Calu3 (cell line): ENCODE measurements around the gene SHTN1. TPM values are rescaled to one million over a fixed set of nuclear protein-coding genes. Genes with fewer than 3 reads are reported as not detected.

Source experiments
- BruUV-seq: library from RNA; stranded (reverse); fragments of 400-500 nt; replicated peaks from 2 replicates; lab custom pipeline; 2021; lab: Mats Ljungman, UMichigan
- CTCF ChIA-PET: fragments of 300-600 bp; sonication (Branson Sonifier 250); formaldehyde crosslinking; loops from one replicate; lab custom pipeline; 2022; ENCODE audit warnings: antibody characterized with exemption; lab: Charles Lee
- DNase-seq: peaks from one replicate; pipeline ENCODE4 v3.0.0; 2022
- H3K27ac Mint-ChIP-seq: one replicate; pipeline ENCODE4 v1.8.0; 2022; ENCODE audit warnings: mixed read lengths; ENCODE audit not compliant: unreplicated experiment
- H3K27me3 Mint-ChIP-seq: one replicate; pipeline ENCODE4 v1.8.0; 2022; ENCODE audit warnings: mixed read lengths; ENCODE audit not compliant: unreplicated experiment
- H3K36me3 Mint-ChIP-seq: one replicate; pipeline ENCODE4 v1.8.0; 2022; ENCODE audit warnings: mild to moderate bottlenecking, moderate library complexity, mixed read lengths; ENCODE audit not compliant: insufficient read depth, unreplicated experiment
- H3K4me1 Mint-ChIP-seq: one replicate; pipeline ENCODE4 v1.8.0; 2022; ENCODE audit warnings: mild to moderate bottlenecking, low read depth, mixed read lengths; ENCODE audit not compliant: unreplicated experiment
- H3K4me3 Mint-ChIP-seq: one replicate; pipeline ENCODE4 v1.8.0; 2022; ENCODE audit warnings: mild to moderate bottlenecking, low read depth, moderate library complexity, mixed read lengths; ENCODE audit not compliant: unreplicated experiment
- H3K9me3 Mint-ChIP-seq: one replicate; pipeline ENCODE4 v1.8.0; 2022; ENCODE audit warnings: low read depth, mixed read lengths; ENCODE audit not compliant: unreplicated experiment
- intact Hi-C: fragments of 100-400 bp; cut with micrococcal nuclease; formaldehyde crosslinking; loops from one replicate; pipeline ENCODE4 v1.10.0; 2022; ENCODE audit not compliant: unreplicated experiment
- total RNA-seq: library from RNA; stranded (reverse); gene quantifications from 2 replicates; pipeline ENCODE4 v1.2.3, GENCODE V29; 2022
- TF ChIP-seq, protein P1 (sequence below): fragments of 200-600 bp; IDR thresholded peaks from one replicate; pipeline ENCODE4 v1.8.0; 2022; ENCODE audit warnings: antibody characterized with exemption; ENCODE audit not compliant: unreplicated experiment

SHTN1 gene
- total RNA-seq, 1 experiment from 2014 or later, result 32.3 TPM

GRCh38 chr10:116912162-116912561 lies 92.8 kb downstream of the SHTN1 start:
- TF ChIP-seq, protein P1, sequence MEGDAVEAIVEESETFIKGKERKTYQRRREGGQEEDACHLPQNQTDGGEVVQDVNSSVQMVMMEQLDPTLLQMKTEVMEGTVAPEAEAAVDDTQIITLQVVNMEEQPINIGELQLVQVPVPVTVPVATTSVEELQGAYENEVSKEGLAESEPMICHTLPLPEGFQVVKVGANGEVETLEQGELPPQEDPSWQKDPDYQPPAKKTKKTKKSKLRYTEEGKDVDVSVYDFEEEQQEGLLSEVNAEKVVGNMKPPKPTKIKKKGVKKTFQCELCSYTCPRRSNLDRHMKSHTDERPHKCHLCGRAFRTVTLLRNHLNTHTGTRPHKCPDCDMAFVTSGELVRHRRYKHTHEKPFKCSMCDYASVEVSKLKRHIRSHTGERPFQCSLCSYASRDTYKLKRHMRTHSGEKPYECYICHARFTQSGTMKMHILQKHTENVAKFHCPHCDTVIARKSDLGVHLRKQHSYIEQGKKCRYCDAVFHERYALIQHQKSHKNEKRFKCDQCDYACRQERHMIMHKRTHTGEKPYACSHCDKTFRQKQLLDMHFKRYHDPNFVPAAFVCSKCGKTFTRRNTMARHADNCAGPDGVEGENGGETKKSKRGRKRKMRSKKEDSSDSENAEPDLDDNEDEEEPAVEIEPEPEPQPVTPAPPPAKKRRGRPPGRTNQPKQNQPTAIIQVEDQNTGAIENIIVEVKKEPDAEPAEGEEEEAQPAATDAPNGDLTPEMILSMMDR, result no peak
- intact Hi-C loops, result no loop called here
- CTCF ChIA-PET, result no interaction called here
- no peak overlapping the region for H3K4me3 Mint-ChIP-seq
- no peaks in the 10 kb centered on the region for H3K27me3 Mint-ChIP-seq
- H3K4me1 Mint-ChIP-seq, result no peaks in the 10 kb centered on the region
- BruUV-seq, result no TSS peak
- peaks cover 12% of the 10 kb centered on the region for H3K36me3 Mint-ChIP-seq
- no peak for DNase-seq
- H3K9me3 Mint-ChIP-seq, result no peaks in the 10 kb centered on the region
- no peak overlapping the region for H3K27ac Mint-ChIP-seq

- CTCF ChIA-PET, result no interaction called here
These were observed 94.1 kb downstream of the SHTN1 start for GRCh38 chr10:116910910-116911309.

GRCh38 chr10:116909307-116909706 lies 95.7 kb downstream of the SHTN1 start:
- DNase-seq, result no peak

More at GRCh38 chr10:116910910-116911309, 94.1 kb downstream of the SHTN1 start:
- Mint-ChIP-seq H3K36me3 (peaks cover 12% of the 10 kb centered on the region), H3K27ac (no peak overlapping the region), H3K4me3 (no peak overlapping the region), H3K27me3 (no peaks in the 10 kb centered on the region), H3K4me1 (no peaks in the 10 kb centered on the region), H3K9me3 (no peaks in the 10 kb centered on the region)
- TF ChIP-seq, protein P1, result no peak
- no peak for DNase-seq
- intact Hi-C loops, result no loop called here
- BruUV-seq, result no TSS peak

DNA sequence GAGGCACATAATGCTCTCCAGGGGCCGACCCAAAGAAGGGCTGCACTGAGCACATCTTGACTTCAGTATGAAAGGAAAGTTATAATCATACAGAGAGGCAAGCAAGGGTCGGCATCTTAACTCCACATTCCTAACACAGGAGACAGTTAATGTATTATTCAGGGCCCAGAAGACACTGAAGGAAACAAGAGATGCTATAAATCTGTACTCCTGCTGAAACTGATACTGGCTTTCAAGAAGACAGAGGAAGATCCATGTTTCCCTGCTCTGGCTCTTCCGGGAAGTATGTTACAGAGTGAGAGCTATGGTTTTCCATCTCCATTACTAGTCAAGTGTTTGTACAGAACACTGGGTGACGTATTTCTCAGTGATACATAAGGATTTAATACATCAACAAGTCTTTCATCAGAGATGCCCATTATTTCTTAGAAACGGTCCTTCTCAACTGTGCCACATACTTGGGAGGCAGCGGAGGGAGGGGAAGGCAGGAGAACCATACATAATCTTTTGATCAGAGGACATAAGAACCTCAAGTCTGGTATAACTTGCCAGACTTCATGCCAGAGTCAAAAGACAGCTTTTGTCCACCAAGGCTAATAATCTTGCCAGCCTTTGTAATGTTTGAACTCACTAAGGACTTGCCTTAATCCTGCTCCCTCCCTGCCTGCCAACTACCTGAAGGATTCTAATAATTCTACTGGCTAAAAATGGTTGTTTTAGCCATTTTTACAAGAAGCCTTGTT lies 97.6 kb downstream of the SHTN1 start:
- no TSS peak for BruUV-seq
- intact Hi-C loops, result no loop called here
- Mint-ChIP-seq H3K27ac (no peak overlapping the region), H3K4me1 (no peaks in the 10 kb centered on the region), H3K36me3 (peaks cover 5% of the 10 kb centered on the region), H3K27me3 (no peaks in the 10 kb centered on the region), H3K4me3 (no peak overlapping the region), H3K9me3 (no peaks in the 10 kb centered on the region)
- no peak for DNase-seq
- TF ChIP-seq, protein P1, result no peak
- CTCF ChIA-PET, result no interaction called here

More at GRCh38 chr10:116909307-116909706, 95.7 kb downstream of the SHTN1 start:
- no peaks in the 10 kb centered on the region for H3K4me1 Mint-ChIP-seq
- H3K4me3 Mint-ChIP-seq, result no peak overlapping the region
- no peaks in the 10 kb centered on the region for H3K27me3 Mint-ChIP-seq
- BruUV-seq, result no TSS peak
- peaks cover 8% of the 10 kb centered on the region for H3K36me3 Mint-ChIP-seq
- CTCF ChIA-PET, result no interaction called here
- H3K27ac Mint-ChIP-seq, result no peak overlapping the region
- TF ChIP-seq, protein P1, result no peak
- intact Hi-C loops, result no loop called here
- H3K9me3 Mint-ChIP-seq, result no peaks in the 10 kb centered on the region
